ENCODE results near the gene TBC1D8. TPM values are rescaled to one million over a fixed set of nuclear protein-coding genes. Genes with fewer than 3 reads are reported as not detected.

Gene TBC1D8
- total RNA-seq, 1 experiment from 2014 or later: 48.1 TPM

- DNase-seq (ENCODE audit: unreplicated experiment): no peak
- Mint-ChIP-seq H3K27ac (ENCODE audit: low read depth, unreplicated experiment) (peak overlapping the region; percentile 2), H3K9me3 (ENCODE audit: unreplicated experiment) (no peaks in the 10 kb centered on the region), H3K27me3 (ENCODE audit: insufficient read depth, unreplicated experiment) (no peaks in the 10 kb centered on the region), H3K36me3 (ENCODE audit: insufficient read depth, unreplicated experiment) (peaks cover 89% of the 10 kb centered on the region), H3K4me1 (ENCODE audit: insufficient read depth, unreplicated experiment) (peaks cover 42% of the 10 kb centered on the region), H3K4me3 (ENCODE audit: unreplicated experiment) (no peak overlapping the region)
- POLR2A ChIA-PET: no interaction called here
- CTCF ChIA-PET: interaction anchor here (0.7 kb wide), 1 partner anchor 77 kb away, joined by 3 read pairs; no protein-coding TSS in a partner anchor
- TF ChIP-seq, protein P1, sequence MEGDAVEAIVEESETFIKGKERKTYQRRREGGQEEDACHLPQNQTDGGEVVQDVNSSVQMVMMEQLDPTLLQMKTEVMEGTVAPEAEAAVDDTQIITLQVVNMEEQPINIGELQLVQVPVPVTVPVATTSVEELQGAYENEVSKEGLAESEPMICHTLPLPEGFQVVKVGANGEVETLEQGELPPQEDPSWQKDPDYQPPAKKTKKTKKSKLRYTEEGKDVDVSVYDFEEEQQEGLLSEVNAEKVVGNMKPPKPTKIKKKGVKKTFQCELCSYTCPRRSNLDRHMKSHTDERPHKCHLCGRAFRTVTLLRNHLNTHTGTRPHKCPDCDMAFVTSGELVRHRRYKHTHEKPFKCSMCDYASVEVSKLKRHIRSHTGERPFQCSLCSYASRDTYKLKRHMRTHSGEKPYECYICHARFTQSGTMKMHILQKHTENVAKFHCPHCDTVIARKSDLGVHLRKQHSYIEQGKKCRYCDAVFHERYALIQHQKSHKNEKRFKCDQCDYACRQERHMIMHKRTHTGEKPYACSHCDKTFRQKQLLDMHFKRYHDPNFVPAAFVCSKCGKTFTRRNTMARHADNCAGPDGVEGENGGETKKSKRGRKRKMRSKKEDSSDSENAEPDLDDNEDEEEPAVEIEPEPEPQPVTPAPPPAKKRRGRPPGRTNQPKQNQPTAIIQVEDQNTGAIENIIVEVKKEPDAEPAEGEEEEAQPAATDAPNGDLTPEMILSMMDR (IDR thresholded peaks at IDR 0.05; ENCODE audit: unreplicated experiment): no peak
- BruUV-seq (replicated peaks): no TSS peak
- intact Hi-C loops (cut with micrococcal nuclease): no loop called here
Measured at GRCh38 chr2:101082998-101083397, 68.2 kb downstream of the TBC1D8 start.

- TF ChIP-seq, protein P1 (IDR thresholded peaks at IDR 0.05; ENCODE audit: unreplicated experiment): no peak
- H3K4me1 Mint-ChIP-seq (ENCODE audit: insufficient read depth, unreplicated experiment): peaks cover 38% of the 10 kb centered on the region
- ChIA-PET CTCF (no interaction called here), POLR2A (interaction anchor here (1.6 kb wide), 1 partner anchor 64 kb away, joined by 5 read pairs; no protein-coding TSS in a partner anchor)
- BruUV-seq (replicated peaks): no TSS peak
- intact Hi-C loops (cut with micrococcal nuclease): no loop called here
- peak overlapping the region; percentile 86 for H3K27ac Mint-ChIP-seq (ENCODE audit: low read depth, unreplicated experiment)
- H3K4me3 Mint-ChIP-seq (ENCODE audit: unreplicated experiment): no peak overlapping the region
- no peak for DNase-seq (ENCODE audit: unreplicated experiment)
- no peaks in the 10 kb centered on the region for H3K27me3 Mint-ChIP-seq (ENCODE audit: insufficient read depth, unreplicated experiment)
- H3K9me3 Mint-ChIP-seq (ENCODE audit: unreplicated experiment): no peaks in the 10 kb centered on the region
- H3K36me3 Mint-ChIP-seq (ENCODE audit: insufficient read depth, unreplicated experiment): peaks cover 90% of the 10 kb centered on the region
Measured at GRCh38 chr2:101081375-101081907, 69.7 kb downstream of the TBC1D8 start.

DNA sequence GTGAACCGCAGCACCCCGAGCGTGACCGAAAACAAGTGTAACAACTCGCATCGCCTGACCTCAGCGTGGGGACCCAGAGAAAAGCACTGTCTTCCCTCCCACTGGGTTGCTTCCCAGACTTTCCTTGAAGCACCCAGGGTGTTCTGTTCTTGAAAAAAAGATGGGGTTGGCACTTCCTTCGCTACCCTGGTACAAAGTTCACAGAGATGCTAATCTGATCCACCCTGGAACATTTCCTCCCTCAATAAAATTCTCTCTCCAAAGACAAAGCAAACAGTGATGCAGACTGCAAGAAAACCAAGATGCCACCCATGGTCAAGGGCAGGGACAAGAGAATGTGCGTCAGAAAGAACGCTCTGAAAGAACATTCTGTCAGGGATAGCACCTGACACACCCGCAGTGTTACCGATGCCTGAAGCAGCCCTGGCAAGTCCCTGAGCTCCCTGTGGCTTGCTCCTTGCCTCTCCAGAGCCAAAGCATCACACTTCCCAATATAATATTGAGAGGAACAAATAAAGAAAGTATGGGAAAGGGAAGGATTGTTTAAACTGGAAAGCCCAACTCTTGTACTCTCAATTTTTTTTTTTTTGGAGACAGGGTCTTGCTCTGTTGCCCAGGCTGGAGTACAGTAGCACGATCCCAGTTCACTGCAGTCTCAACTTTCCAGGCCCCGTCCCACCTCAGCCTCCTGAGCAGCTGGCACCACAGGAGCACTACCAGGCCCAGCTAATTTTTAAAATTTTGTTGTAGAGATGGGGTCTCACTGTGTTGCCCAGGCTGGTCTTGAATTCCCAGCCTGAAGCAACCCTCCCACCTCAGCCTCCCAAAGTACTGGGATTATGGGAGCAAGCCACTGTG lies 70.7 kb downstream of the TBC1D8 start:
- BruUV-seq (replicated peaks): TSS peak; percentile 87
- DNase-seq (ENCODE audit: unreplicated experiment): peak; percentile 18

GRCh38 chr2:101076581-101076980 lies 74.6 kb downstream of the TBC1D8 start:
- CTCF ChIA-PET: interaction anchor here (0.7 kb wide), 1 partner anchor 14 kb away, joined by 3 read pairs; no protein-coding TSS in a partner anchor
- no TSS peak for BruUV-seq (replicated peaks)
- TF ChIP-seq, protein P1 (IDR thresholded peaks at IDR 0.05; ENCODE audit: unreplicated experiment): no peak
- peaks cover 42% of the 10 kb centered on the region for H3K4me1 Mint-ChIP-seq (ENCODE audit: insufficient read depth, unreplicated experiment)
- peaks cover 81% of the 10 kb centered on the region for H3K36me3 Mint-ChIP-seq (ENCODE audit: insufficient read depth, unreplicated experiment)
- intact Hi-C loops (cut with micrococcal nuclease): no loop called here
- H3K27ac Mint-ChIP-seq (ENCODE audit: low read depth, unreplicated experiment): peak overlapping the region; percentile 63
- peaks cover 7% of the 10 kb centered on the region for H3K9me3 Mint-ChIP-seq (ENCODE audit: unreplicated experiment)
- H3K27me3 Mint-ChIP-seq (ENCODE audit: insufficient read depth, unreplicated experiment): no peaks in the 10 kb centered on the region
- POLR2A ChIA-PET: interaction anchor here (1.8 to 4.2 kb wide), 2 partner anchors 13 to 44 kb away, joined by 5 to 25 read pairs; no protein-coding TSS in a partner anchor
- H3K4me3 Mint-ChIP-seq (ENCODE audit: unreplicated experiment): no peak overlapping the region
- DNase-seq (ENCODE audit: unreplicated experiment): no peak

More for the DNA sequence above, 70.7 kb downstream of the TBC1D8 start:
- H3K36me3 Mint-ChIP-seq (ENCODE audit: insufficient read depth, unreplicated experiment): peaks cover 90% of the 10 kb centered on the region
- H3K4me3 Mint-ChIP-seq (ENCODE audit: unreplicated experiment): peak overlapping the region; percentile 25
- CTCF ChIA-PET: no interaction called here
- H3K9me3 Mint-ChIP-seq (ENCODE audit: unreplicated experiment): no peaks in the 10 kb centered on the region
- intact Hi-C loops (cut with micrococcal nuclease): no loop called here
- peak overlapping the region; percentile 86 for H3K27ac Mint-ChIP-seq (ENCODE audit: low read depth, unreplicated experiment)
- TF ChIP-seq, protein P1 (IDR thresholded peaks at IDR 0.05; ENCODE audit: unreplicated experiment): no peak
- POLR2A ChIA-PET: interaction anchor here (1.6 kb wide), 1 partner anchor 65 kb away, joined by 5 read pairs; no protein-coding TSS in a partner anchor
- peaks cover 48% of the 10 kb centered on the region for H3K4me1 Mint-ChIP-seq (ENCODE audit: insufficient read depth, unreplicated experiment)
- H3K27me3 Mint-ChIP-seq (ENCODE audit: insufficient read depth, unreplicated experiment): no peaks in the 10 kb centered on the region
